Measurements from ENCODE around the gene LIME1.

Gene LIME1

DNA sequence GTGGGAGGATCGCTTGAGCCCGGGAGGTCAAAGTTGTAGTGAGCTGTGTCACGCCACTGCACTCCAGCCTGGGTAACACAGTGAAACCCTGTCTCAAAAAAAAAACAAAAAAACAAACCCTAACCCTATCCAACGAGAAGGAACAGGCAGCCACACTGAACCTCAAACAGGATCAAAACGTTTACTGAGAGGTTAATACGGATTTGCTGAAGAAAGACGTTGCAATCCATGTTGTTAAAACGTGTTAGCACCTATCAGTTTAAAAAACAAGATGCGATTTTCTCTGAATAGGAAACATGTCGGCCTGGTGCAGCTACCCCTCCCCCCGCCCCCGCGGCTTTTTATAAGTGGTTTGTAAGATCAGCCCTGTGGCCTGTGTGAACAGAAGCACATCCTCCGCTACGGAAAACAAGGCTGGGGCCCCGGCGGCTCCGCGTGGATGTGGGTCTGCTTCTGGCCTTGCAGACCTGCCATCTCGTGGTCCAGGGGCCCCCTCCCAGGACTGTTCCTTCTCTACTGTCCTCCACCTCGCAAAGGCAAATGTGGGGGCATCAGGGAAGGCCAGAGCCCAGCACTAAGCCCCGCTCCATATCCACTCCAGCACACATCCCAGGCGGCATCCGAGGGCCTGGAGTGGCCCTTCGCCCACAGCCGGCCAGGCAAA lies 14.5 kb downstream of the LIME1 start:
- no peak for DNase-seq

DNA sequence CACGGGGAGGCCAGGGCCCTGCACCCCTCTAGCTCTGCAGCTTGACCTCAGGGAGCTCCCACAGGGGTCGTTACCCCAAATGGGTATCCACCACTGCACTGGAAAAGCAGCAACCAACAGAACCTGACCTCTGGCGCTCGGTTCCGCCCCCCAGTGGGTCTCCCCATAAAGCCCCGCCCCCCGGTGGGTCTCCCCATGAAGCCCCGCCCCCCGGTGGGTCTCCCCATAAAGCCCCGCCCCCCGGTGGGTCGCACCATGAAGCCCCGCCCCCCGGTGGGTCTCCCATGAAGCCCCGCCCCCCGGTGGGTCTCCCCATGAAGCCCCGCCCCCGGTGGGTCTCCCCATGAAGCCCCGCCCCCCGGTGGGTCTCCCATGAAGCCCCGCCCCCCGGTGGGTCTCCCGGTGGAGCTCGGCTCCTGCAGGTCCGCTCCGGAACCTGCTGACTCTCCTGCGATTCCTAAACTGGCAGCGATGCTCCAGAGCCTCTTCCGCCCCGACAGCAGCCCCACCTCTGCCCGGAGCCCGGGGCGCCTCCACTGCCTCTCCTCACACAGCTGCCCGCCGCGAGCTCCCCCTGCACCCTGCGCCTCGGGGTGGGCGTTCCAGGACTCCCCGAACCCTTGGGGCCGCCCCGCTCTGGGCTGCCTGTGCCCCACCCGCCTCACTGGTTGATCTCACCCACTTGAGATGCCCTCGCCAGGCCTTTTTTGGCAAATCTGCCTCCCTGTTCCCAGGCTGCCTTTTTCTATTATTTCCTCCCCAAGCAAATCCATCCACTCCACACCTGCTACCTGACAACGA lies 15.2 kb downstream of the LIME1 start:
- DNase-seq: no peak

DNA sequence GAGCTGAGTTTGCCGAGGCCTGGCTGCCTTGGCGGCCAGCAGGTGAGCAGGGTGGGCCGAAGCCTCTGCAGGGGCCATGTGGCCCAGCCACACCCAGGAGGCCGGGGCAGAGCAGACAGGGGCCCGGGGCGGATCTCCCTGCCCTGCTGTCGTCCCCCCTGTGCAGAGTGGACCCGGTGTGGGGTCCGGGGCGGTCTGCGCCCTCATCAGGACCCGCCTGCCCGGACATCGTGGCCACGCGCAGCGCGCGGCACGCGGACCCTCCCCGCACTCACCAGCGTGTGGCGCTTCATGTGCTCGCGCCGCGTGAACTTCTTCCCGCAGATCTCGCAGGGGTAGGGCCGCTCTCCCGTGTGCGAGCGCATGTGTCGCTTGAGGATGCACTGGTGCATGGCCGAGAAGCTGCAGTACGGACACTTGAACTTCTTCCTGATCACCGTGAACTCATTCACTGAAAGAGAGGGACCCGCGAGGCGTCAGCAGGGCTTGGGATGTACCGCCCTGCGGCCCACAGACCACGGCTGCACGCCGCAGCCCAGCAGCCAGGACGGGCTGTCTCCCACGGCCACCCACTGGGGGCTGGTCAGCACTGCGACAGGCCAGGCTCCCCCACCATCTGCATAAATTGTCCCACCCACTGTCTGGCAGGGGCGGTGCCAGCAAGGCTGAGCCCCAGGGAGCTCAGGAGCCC lies 16.1 kb downstream of the LIME1 start:
- DNase-seq: no peak

DNA sequence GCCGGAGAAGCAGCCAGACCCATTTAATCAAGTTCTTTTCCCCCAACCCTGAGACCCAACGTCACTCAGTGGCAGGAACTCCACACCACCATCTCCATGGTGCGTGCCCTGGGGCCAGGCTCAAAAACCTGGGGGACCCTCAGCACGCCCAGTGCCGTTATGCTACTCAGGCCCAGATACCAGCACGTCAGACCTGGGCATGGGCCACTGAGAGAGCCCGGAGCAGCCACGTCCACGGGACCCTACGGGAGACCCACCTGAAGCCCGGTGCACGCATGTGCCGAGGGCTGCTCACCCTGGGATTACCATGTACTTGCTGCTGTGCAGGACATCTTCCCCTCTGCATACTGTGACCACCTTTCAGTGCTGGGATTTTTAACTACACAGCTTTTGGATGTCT lies 16.9 kb downstream of the LIME1 start:
- no peak for DNase-seq

DNA sequence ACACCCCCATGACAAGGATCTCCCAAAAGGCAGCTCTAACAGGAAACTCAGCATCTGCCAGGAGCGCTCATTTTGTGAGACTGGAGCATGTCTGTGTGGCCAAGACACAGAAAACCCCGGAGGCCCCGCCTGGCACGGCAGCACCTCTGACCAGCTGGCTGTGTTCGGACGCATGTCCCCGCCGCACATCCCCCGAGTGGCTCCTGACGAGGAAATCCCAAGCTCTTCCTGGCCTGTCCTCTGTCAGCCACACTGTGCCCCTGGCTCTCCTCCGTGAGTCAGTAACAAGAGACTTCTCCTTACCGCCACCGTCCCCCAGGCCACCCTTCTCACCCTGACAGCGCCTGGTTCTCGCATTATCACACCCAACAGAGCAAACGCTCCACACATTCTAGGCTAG lies 17.5 kb downstream of the LIME1 start:
- DNase-seq: no peak

DNA sequence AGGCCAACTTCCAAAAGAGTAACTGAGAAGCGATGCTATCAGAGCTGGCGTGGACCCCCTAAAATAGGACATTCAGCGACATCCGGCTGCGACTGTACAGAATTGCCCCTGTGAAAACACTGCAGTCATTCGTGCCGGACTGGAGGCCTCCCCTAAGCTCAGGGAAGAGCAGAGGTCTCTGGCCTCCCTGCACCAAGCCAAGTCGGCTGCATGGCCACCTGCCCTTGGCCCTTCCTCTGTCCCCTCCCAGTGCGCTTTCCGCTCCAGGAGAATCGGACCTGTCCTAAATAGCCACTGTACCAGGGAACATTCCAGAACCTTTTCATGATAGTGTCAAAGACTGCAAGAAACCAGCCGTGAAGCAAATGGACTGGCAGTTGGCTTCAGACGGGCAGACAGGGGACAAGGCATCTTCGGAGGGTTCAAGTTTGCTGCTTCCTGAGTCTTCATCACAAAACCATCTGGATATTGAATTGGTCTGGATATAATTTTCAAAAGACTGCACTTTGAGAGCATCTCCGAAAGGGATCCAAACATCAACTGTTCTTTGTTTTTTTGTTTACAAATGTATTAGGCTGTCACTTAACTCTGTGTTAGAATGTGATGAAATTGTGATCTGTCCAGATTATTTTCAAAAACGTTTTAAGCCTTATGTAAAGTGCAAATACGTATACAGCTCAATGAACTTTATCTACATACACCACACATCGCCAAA lies 19.6 kb downstream of the LIME1 start:
- peak in 1 of 14 donors; percentile 55 for DNase-seq

DNA sequence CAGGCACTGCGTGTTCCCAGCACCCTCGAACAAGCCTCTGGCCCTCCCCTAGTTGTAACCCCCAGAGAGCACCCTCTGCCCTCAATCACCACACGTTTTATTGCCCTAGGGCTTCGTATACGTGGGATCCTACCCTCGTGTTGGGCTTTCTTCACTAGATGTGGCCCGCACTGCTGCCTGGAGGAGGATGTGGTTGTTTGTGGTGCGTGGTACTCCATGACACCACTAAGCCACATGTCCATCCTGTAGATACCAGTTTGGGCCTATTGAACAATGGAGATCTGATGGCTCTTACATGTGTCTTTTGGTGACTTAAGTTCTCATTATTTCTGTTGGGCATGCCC lies 20.2 kb downstream of the LIME1 start:
- DNase-seq: no peak

DNA sequence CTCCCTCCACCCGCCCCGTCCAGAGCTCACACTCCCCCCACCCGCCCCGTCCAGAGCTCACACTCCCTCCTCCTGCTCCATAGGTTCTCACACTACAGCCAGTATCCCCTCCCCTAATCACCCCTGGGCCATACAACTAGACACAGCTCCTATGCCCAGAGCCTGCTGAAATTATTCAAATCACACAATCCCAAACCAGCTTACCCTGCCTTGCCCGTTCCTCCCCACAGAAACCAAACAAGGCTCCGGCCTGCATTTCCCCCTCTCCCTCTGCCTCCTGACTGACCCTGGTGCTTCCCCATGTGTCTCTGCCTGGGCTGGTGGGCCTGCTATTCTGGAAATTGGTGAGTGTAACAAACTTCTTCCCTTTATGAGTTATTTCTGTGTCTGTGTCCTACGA lies 21.7 kb downstream of the LIME1 start:
- DNase-seq: no peak

DNA sequence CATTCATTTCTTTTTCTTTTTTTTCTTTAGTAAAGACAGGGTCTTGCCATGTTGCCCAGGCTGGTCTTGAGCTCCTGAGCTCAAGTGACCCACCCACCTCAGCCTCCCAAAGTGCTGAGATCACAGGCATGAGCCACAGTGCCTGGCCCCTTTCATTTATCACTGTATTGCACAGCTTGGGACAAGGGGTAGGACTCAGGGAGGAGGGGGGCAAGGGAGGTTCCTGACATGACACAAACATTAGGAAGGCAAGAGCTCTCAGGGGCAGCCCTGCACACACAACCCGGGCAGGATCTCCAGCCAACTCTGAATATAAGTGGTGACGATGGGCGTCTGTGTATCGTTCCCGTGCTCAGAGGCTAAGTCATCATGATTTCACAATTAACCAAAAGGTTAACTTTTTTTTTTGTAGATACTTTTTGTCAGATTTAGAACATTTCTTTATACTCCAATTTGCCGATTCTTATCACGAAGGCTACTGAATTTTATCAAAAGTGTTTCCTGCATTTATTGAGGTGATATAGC lies 23.0 kb downstream of the LIME1 start:
- no peak for DNase-seq

DNA sequence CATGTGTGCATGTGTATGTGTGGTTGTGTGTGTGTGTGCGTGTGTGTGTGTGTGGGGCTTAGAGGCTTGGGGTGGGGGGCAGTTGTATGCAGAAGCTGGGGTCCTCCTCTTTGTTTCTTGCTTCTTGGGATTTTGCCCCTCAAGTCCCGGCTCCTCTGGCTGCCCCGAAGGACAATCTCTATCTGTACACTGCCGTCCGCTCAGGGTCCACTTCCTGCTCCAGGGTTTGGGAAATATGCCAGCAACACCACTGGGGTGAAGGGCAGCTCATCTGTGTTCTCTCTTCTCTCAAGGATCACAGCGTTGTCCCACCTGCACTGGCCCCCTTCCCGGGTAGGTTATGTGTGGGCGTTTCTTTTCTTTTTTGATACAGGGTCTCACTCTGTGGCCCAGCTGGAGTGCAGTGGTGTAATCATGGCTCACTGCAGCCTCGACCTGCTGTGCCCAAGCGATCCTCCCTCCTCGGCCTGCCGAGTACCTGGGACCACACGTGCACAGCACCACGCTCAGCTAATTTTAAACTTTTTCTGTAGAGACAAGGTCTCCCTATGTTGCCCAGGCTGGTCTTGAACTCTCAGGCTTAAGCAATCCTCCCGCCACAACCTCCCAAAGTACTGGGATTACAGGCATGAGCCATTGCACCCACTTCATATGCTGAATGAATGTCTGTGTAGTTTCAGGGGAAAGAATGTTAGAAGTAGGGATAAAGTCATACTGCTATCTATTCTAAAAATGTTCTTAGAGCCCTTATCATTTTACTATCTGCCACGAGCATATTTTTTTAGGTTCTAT lies 28.8 kb downstream of the LIME1 start:
- DNase-seq: no peak

DNA sequence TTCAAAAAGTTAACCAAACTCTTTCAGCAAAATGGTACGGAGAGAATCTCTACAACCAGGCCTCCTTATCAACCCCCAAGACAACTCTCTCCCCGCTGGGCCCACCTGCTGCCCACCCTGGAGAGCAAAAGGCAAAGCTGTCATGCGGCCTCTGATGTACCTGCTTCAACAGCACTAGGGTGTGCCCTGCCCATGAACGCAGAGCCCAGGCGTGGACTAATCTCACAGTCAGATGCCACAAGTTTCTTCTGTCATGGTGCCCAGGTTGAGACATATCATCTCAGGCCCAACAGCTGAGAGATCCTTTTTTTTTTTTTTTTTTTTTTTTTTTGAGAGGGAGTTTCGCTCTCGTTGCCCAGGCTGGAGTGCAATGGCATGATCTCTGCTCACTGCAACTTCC lies 29.4 kb downstream of the LIME1 start:
- DNase-seq: no peak

DNA sequence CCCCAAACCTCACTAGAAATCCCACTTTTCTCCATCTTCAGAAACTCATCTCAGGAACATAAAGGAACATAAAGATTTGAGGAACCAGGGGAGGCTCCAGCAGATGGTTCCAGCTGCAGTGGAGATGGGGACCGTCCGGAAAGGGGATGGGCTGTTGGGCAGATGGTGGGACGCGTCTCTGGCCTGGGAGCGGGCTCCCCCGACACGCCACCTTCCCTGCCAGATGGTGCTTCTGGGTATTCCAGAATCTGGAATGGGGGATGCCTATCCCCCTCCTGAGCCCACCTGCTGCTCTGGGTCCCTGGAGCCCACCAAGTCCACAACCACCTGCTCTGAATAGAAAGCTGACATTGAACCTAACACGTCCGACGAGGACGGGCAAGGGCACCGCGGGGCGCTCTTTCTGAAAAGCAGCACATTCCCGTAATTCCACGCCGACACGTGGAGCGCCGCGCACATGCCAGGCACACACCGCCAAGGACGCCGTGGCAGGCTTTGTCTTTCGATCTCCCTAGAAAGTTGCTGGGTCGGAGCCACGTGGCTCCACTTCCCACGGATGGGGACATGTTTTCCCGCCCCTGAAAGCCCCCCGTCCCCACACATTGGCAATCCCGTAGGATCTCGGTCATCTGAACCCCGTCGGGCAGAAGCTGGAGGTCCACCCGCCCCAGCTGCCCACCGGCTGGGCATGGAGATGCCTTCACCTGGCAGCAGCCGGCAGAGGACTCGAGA lies 30.4 kb downstream of the LIME1 start:
- DNase-seq: no peak

DNA sequence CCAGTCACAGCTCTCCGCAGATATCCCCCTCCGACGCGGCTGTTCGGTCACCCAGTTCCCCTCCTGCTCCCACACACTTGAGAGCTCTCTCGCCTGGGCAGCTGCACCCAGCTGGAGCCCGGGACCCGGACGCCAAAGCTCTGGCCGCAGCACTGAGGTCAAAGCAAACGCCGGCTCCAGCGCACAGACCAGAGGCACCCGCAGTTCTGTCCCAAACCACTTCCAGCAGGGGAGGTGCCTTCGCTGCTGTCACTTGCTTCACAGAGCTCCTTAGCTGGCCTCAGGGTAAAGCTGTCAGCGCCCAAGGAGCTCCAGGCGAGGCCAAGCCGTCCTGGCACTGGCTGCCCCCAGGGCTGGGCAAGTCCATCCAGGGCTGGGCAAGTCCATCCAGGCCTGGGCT lies 31.0 kb downstream of the LIME1 start:
- peak in 1 of 14 donors; percentile 64 for DNase-seq

DNA sequence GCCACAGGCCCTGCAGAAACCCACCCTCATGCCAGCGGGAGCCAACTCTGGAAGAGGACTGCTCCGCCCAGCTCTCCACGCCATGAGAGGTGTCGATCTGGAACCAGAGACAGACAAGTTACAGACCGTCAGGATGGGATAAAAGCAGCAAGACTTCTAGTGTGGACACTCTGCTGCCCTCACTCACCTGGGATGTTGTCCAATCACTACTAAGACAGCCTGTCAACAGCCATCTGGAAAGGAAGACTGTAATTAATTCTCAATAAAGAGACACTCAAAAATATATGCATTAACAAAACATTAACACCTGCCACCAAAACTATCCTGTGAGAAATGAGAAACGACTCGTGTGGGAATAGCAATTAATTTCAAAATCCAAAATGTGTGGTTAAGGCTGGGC lies 31.4 kb downstream of the LIME1 start:
- DNase-seq: peak in 1 of 14 donors; percentile 64

DNA sequence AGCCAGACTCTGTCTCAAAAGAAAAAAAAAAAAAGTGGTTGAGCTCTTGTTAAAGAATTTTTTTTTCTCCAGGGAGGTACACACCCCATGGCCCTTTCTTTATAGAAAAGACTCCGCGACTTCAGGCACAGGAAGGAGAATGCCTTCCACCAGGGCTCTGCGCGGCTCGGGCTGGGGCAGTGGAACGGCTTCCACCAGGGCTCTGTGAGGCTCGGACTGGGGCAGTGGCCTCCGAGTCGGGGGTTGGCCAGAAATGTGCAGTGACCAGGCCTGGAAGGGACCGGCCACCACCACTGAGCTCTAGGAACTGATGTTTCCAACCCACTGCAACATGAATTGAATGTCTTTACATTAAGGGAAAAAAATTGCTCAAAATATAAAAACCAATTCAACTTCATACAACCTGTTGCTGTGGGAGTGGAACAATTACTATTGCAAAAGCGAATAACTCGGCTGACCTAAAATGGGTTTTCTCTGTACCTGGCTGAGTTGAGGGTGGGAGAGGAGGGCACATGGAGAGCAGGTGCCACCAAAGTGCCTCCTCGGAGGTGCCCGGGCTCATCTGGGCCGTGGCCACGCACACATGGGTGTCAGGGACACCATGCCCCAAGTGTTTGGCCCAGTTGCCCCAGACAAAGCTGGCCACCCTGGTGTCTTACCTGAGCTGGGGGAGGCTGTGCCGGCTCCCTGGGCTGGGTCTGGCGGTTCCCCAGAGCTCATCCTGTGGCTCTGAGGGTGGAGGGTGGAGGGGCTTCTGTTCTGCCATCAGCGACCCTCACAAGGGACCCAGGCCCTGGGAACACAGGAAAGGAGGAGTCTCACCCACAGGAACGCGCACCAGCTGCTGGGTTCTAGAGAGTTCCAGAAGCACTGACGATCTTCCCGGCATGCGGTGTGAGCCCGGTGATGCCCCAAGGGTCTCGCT lies 32.4 kb downstream of the LIME1 start:
- DNase-seq: no peak

DNA sequence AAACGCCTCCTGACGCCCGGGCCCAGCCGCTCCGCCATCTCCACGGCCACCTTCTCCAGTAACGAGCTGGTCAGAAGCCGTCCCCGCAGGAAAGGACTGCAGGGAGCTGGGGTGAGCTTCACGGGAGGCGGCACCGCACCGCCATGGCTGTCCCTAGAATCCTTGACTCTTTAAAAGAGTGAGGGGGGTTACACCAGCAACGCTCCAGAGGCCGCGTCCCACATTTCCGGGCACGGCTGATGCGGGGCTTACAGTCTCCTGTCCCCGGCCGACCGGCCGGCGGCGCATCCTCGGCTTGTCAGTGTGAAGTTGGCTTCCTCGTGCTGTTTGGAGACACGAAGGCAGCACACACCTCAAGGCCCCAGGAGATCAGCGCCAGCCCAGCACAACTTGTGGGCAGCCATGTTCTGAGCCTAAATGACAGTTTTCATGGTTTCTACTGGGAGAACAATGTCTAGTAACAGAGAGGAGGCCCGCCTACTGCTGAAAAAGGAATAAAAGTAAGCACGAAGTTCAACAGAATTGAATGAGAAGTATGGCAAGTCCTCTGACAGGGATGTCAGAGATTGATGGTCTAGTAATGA lies 33.5 kb downstream of the LIME1 start:
- no peak for DNase-seq

DNA sequence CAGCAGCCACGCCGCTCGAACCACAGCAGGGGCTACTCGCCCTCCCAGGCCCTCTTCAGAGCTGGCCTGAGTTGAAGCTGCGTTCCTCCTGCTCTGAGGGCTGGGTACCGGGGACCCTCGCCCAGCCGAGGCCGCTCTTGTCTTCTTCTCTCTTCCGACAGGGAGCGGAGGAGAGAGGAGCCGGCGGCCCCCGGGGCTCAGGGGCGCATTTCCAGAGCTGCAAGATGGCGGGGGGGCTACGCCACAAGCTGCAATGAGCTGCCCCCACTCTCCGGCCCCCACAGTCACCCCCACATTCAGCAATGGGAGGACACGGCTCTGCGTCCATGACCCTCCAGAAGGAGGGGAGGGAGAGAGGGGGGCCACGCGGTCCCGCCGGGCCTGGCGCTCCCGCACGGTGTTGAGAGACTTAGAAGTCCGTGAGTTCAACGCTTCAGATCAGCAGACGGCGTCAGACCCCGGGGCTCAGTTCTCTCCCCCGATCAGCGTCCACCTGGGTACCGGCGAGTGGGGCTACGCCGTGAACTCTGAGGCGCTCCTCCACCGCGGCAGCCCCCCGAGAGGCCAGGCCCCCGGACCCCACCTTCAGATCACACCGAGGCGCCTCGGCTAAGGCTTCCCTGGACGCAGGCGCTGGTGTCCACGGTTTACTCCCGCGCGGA lies 34.7 kb downstream of the LIME1 start:
- DNase-seq: no peak

DNA sequence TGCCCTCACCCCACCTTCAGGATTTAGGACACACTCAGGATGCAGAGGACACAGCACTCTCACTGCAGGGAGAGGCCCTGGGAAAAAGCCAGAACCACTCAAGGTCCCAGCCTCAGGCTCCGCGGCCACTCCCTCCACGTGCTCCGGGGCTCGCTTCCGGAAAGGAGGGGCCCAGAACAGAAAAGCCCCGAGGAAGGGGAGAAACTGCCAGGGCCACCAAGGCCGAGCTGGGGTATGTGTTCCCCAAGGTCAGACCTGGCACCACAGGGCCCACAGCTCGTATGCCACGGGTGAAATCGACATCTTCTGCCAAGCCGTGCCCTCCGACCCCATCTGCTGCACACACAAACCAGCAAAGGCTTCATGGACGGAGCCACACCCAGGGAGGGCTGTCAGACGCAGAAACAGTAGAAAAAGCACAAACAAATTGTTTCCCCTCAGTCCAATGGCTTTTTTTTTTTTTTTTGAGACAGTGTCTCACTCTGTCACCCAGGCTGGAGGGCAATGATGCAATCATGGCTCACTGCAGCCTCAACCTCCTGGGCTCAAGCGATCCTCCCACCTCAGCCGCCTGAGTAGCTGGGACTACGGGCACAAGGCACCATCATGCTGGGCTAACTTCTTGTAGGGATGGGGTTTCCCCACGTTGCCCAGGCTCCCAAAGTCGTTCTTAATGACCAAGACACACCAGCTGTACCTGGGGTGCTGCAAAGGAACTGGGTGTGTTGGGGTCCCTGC lies 36.5 kb downstream of the LIME1 start:
- DNase-seq: no peak
